OCI-LY1 (cell line): ENCODE measurements around the gene COL18A1.

ENCODE experiments used
- H2AFZ ChIP-seq: fragments of 200-600 bp; sonication (generic), shearing (Covaris generic); 2 replicates; pipeline ENCODE4 v1.6.0; 2014; ENCODE audit warnings: antibody characterized with exemption, mild to moderate bottlenecking, low read length
- H3F3A ChIP-seq: fragments of 200-600 bp; sonication (generic), shearing (Covaris generic); 2 replicates; pipeline ENCODE4 v1.6.0; 2014; ENCODE audit warnings: mild to moderate bottlenecking, antibody characterized with exemption, low read length, moderate library complexity; ENCODE audit not compliant: insufficient read depth
- H3K27ac ChIP-seq: fragments of 200-600 bp; sonication (generic); 2 replicates; pipeline ENCODE4 v1.5.1; 2014; ENCODE audit warnings: low read length, mixed run types, mild to moderate bottlenecking, low read depth; ENCODE audit not compliant: poor library complexity, severe bottlenecking
- H3K27me3 ChIP-seq: fragments of 200-600 bp; sonication (generic); 2 replicates; pipeline ENCODE4 v1.6.0; 2014; ENCODE audit warnings: antibody characterized with exemption, mild to moderate bottlenecking, low read length, moderate library complexity; ENCODE audit not compliant: insufficient read depth
- H3K36me3 ChIP-seq: fragments of 200-600 bp; sonication (generic); 2 replicates; pipeline ENCODE4 v1.6.1; 2014; ENCODE audit warnings: mild to moderate bottlenecking, antibody characterized with exemption, low read length, moderate library complexity, mixed read lengths; ENCODE audit not compliant: insufficient read depth
- H3K4me1 ChIP-seq: fragments of 200-600 bp; sonication (generic); 2 replicates; pipeline ENCODE4 v1.5.1; 2014; ENCODE audit warnings: mild to moderate bottlenecking, low read length, moderate library complexity; ENCODE audit not compliant: insufficient read depth, severe bottlenecking
- H3K4me2 ChIP-seq: fragments of 200-600 bp; sonication (generic), shearing (Covaris generic); 2 replicates; pipeline ENCODE4 v1.6.1; 2014; ENCODE audit warnings: low read length
- H3K4me3 ChIP-seq: fragments of 200-600 bp; sonication (generic); 2 replicates; pipeline ENCODE4 v1.5.1; 2014; ENCODE audit warnings: low read length, low read depth, mild to moderate bottlenecking, mixed read lengths; ENCODE audit not compliant: poor library complexity, severe bottlenecking
- H3K79me2 ChIP-seq: fragments of 200-600 bp; shearing (Covaris generic); 2 replicates; pipeline ENCODE4 v1.6.1; 2016; ENCODE audit warnings: mixed run types, low read length, mixed read lengths; ENCODE audit not compliant: insufficient read depth
- H3K9ac ChIP-seq: fragments of 200-600 bp; sonication (generic), shearing (Covaris generic); 2 replicates; pipeline ENCODE4 v1.6.1; 2014; ENCODE audit warnings: mild to moderate bottlenecking, low read length, mixed read lengths
- H3K9me2 ChIP-seq: fragments of 200-600 bp; sonication (generic), shearing (Covaris generic); 2 replicates; pipeline ENCODE4 v1.6.1; 2014; ENCODE audit warnings: low read depth, mild to moderate bottlenecking, low read length, mixed read lengths
- H3K9me3 ChIP-seq: fragments of 200-600 bp; shearing (Covaris generic); 2 replicates; pipeline ENCODE4 v1.6.1; 2014; ENCODE audit warnings: low read length, mixed read lengths
- H4K20me1 ChIP-seq: fragments of 200-600 bp; sonication (generic), shearing (Covaris generic); 2 replicates; pipeline ENCODE4 v1.6.0; 2016; ENCODE audit warnings: mild to moderate bottlenecking, low read length; ENCODE audit not compliant: insufficient read depth
- CTCF ChIP-seq: fragments of 200-600 bp; sonication (generic), shearing (Covaris generic); IDR thresholded peaks from 2 replicates; pipeline ENCODE4 v1.5.1; 2017; ENCODE audit warnings: mild to moderate bottlenecking, antibody characterized with exemption, low read length, moderate library complexity, mixed read lengths
- EZH2 ChIP-seq: fragments of 200-600 bp; sonication (generic), shearing (Covaris generic); IDR thresholded peaks from 2 replicates; pipeline ENCODE4 v1.8.0; 2017; ENCODE audit warnings: borderline replicate concordance, mixed run types, mild to moderate bottlenecking, antibody characterized with exemption, low read length, moderate library complexity, mixed read lengths

The COL18A1 gene

GRCh38 chr21:45433911-45434644 is 29.1 kb downstream of the COL18A1 start:
- H3K79me2 ChIP-seq, result no peaks in the 10 kb centered on the region
- H3K9me3 ChIP-seq, result no peaks in the 10 kb centered on the region
- H3K4me3 ChIP-seq, result no peak overlapping the region
- H3K4me1 ChIP-seq, result no peaks in the 10 kb centered on the region
- no peaks in the 10 kb centered on the region for H3K9me2 ChIP-seq
- H3K9ac ChIP-seq, result no peak overlapping the region
- no peaks in the 10 kb centered on the region for H4K20me1 ChIP-seq
- no peak for TF ChIP-seq CTCF
- TF ChIP-seq EZH2, result no peak
- H3K27ac ChIP-seq, result no peak overlapping the region
- no peaks in the 10 kb centered on the region for H3K27me3 ChIP-seq
- H3K36me3 ChIP-seq, result no peaks in the 10 kb centered on the region
- no peak overlapping the region for H3K4me2 ChIP-seq
- no peak overlapping the region for H2AFZ ChIP-seq
- H3F3A ChIP-seq, result no peaks in the 10 kb centered on the region

GRCh38 chr21:45434645-45435217 is 29.8 kb downstream of the COL18A1 start:
- Histone ChIP-seq H3K4me2 (no peak overlapping the region), H3F3A (no peaks in the 10 kb centered on the region), H3K36me3 (no peaks in the 10 kb centered on the region), H3K27me3 (no peaks in the 10 kb centered on the region), H4K20me1 (no peaks in the 10 kb centered on the region), H2AFZ (no peak overlapping the region), H3K9me2 (no peaks in the 10 kb centered on the region), H3K79me2 (no peaks in the 10 kb centered on the region), H3K4me3 (no peak overlapping the region), H3K27ac (no peak overlapping the region), H3K4me1 (no peaks in the 10 kb centered on the region), H3K9ac (no peak overlapping the region), H3K9me3 (no peaks in the 10 kb centered on the region)
- no peak for TF ChIP-seq CTCF
- no peak for TF ChIP-seq EZH2

- H3K9ac ChIP-seq, result no peak overlapping the region
- H3K27me3 ChIP-seq, result no peaks in the 10 kb centered on the region
- no peaks in the 10 kb centered on the region for H3K79me2 ChIP-seq
- no peaks in the 10 kb centered on the region for H3K9me3 ChIP-seq
- no peaks in the 10 kb centered on the region for H3K9me2 ChIP-seq
- no peak for TF ChIP-seq CTCF
- TF ChIP-seq EZH2, result no peak
- no peak overlapping the region for H2AFZ ChIP-seq
- no peaks in the 10 kb centered on the region for H3K4me1 ChIP-seq
- no peak overlapping the region for H3K4me3 ChIP-seq
- H3K27ac ChIP-seq, result no peak overlapping the region
- H3K36me3 ChIP-seq, result no peaks in the 10 kb centered on the region
- H4K20me1 ChIP-seq, result no peaks in the 10 kb centered on the region
- no peak overlapping the region for H3K4me2 ChIP-seq
- H3F3A ChIP-seq, result no peaks in the 10 kb centered on the region
Measured at GRCh38 chr21:45435405-45435981, 30.5 kb downstream of the COL18A1 start.
